AML-193 (cell line): ENCODE results near the gene OR11L1.

Experiments
- DNase-seq, 2 experiments: peaks; one replicate each; lab custom pipeline; 2025; lab: John Stamatoyannopoulos, UW

OR11L1 gene

DNA sequence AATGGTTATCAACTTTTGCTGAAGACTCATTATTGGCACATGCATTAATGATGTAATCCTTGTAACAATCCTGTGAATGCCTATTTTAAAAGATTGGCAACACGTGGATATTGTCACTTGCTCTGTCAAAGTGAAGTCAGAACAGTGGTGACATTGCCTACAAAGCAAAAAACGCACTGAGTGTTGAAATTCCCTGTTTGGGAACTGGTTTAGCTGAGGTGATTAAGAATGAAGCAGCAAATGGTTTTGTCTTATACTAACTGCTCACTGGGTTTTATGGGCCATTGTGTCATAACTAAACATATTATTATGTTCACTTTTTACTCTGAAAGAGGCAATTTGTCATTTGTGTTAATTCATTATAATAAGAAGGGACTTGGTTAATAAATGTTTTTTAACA lies 29.1 kb downstream of the OR11L1 start:
- DNase-seq, result no peak

- DNase-seq, result no peak
These were observed 44.2 kb downstream of the OR11L1 start for GRCh38 chr1:247797518-247797917.
